Natural killer cell (primary cell): Measurements from ENCODE around the gene AKAP8. TPM values are rescaled to one million over a fixed set of nuclear protein-coding genes. Genes with fewer than 3 reads are reported as not detected.

Source experiments
- ATAC-seq, 3 donors: fragments of 150-1000 bp in 2 of 3; fragments of 200-7000 bp in 1 of 3; cut with Tn5 transposase; 1 replicate in 1 of 3; 2 replicates in 2 of 3; pipeline ENCODE4 v1.10.0; 2021; ENCODE audit warnings: mild to moderate bottlenecking in 2 of 3, moderate library complexity in 2 of 3
- DNase-seq, 2 donors: peaks; one replicate each; pipeline versions ENCODE4 v3.0.0 to v3.0.0-alpha.2; 2013 to 2021; ENCODE audit warnings: mixed read lengths in 1 of 2
- H3K27ac ChIP-seq: one replicate; pipeline ENCODE4 v1.5.1; 2013; ENCODE audit warnings: mild to moderate bottlenecking, low read length
- H3K27me3 ChIP-seq: one replicate; pipeline ENCODE4 v1.6.1; 2013; ENCODE audit warnings: low read length; ENCODE audit not compliant: control insufficient read depth, insufficient read depth
- H3K36me3 ChIP-seq: one replicate; pipeline ENCODE4 v1.6.1; 2013; ENCODE audit warnings: low read length; ENCODE audit not compliant: control insufficient read depth, insufficient read depth
- H3K4me1 ChIP-seq: one replicate; pipeline ENCODE4 v1.6.1; 2013; ENCODE audit warnings: low read length; ENCODE audit not compliant: control insufficient read depth, insufficient read depth
- H3K4me3 ChIP-seq: one replicate; pipeline ENCODE4 v1.5.1; 2013; ENCODE audit warnings: low read length
- H3K9me3 ChIP-seq: one replicate; pipeline ENCODE4 v1.6.1; 2013; ENCODE audit warnings: low read length; ENCODE audit not compliant: control insufficient read depth, insufficient read depth
- H3K27ac Mint-ChIP-seq, 2 donors: one replicate each; pipeline ENCODE4 v1.8.0; 2022; ENCODE audit warnings: mild to moderate bottlenecking in 2 of 2, mixed read lengths in 2 of 2, moderate library complexity in 1 of 2
- H3K27me3 Mint-ChIP-seq, 2 donors: one replicate each; pipeline ENCODE4 v1.8.0; 2022; ENCODE audit warnings: low read depth in 2 of 2, mixed read lengths in 2 of 2
- H3K36me3 Mint-ChIP-seq: one replicate; pipeline ENCODE4 v1.8.0; 2022; ENCODE audit warnings: mixed read lengths
- H3K4me1 Mint-ChIP-seq, 2 donors: one replicate each; pipeline ENCODE4 v1.8.0; 2022; ENCODE audit warnings: mixed read lengths in 2 of 2
- H3K4me3 Mint-ChIP-seq: one replicate; pipeline ENCODE4 v1.8.0; 2022; ENCODE audit warnings: mild to moderate bottlenecking, moderate library complexity, mixed read lengths
- H3K9me3 Mint-ChIP-seq, 2 donors: one replicate each; pipeline ENCODE4 v1.8.0; 2022; ENCODE audit warnings: mixed read lengths in 2 of 2
- CTCF ChIP-seq: fragments of 200-600 bp; IDR thresholded peaks from one replicate; pipeline ENCODE4 v1.8.0; 2022; ENCODE audit warnings: antibody characterized with exemption
- WGBS: methylation state at CpG from one replicate; pipeline ENCODE4 v1.1.7; 2013; ENCODE audit warnings: missing lambda C conversion rate; ENCODE audit not compliant: insufficient coverage; 5-methylcytosine and 5-hydroxymethylcytosine counted together
- intact Hi-C: fragments of 100-400 bp; cut with micrococcal nuclease; formaldehyde crosslinking; loops from one replicate; pipeline ENCODE4 v1.14.2; 2022
- total RNA-seq, 4 donors: library from RNA; stranded (reverse); fragments of 120-200 nt in 1 of 4; gene quantifications; one replicate each; pipeline versions ENCODE4 v1.2.3 to v1.2.4, GENCODE V29; 2013 to 2022

Gene AKAP8
- total RNA-seq, 3 donors from 2014 or later (not counting 1 experiment from before 2014, with no cell fraction given): 65.3 to 87.6 (median 76.9) TPM

GRCh38 chr19:15378534-15379082, 979 bp downstream of the AKAP8 start:
- ATAC-seq (peak in 1 of 3 donors; percentile 13), DNase-seq (peak; percentile 39 to 76)
- 0% methylated on average over 22 of the region's 22 CpGs for WGBS
- peak overlapping the region; percentile 98 for H3K4me3 Mint-ChIP-seq
- H3K36me3 Mint-ChIP-seq: no peaks in the 10 kb centered on the region
- H3K27ac Mint-ChIP-seq: peak overlapping the region; percentile 92 to 93
- Histone ChIP-seq H3K4me3 (peak overlapping the region; percentile 84), H3K27ac (peak overlapping the region; percentile 98), H3K27me3 (no peaks in the 10 kb centered on the region), H3K36me3 (peaks cover 7% of the 10 kb centered on the region), H3K9me3 (no peaks in the 10 kb centered on the region), H3K4me1 (peaks cover 34% of the 10 kb centered on the region)
- H3K27me3 Mint-ChIP-seq: no peaks in the 10 kb centered on the region
- peaks cover 25 to 40% of the 10 kb centered on the region in 2 donors for H3K4me1 Mint-ChIP-seq
- no peaks in the 10 kb centered on the region for H3K9me3 Mint-ChIP-seq
- TF ChIP-seq CTCF: no peak
- intact Hi-C loops: loop anchor here (1.0 to 5.0 kb wide), 3 partner anchors 41 to 86 kb away; no protein-coding TSS in a partner anchor

GRCh38 chr19:15374796-15375440, 4.7 kb downstream of the AKAP8 start:
- Mint-ChIP-seq H3K4me1 (peaks cover 20 to 33% of the 10 kb centered on the region in 2 donors), H3K4me3 (no peak overlapping the region), H3K36me3 (no peaks in the 10 kb centered on the region), H3K9me3 (no peaks in the 10 kb centered on the region), H3K27me3 (no peaks in the 10 kb centered on the region), H3K27ac (no peak overlapping the region)
- ATAC-seq (no peak), DNase-seq (no peak)
- Histone ChIP-seq H3K27me3 (no peaks in the 10 kb centered on the region), H3K4me1 (peaks cover 28% of the 10 kb centered on the region), H3K36me3 (peaks cover 43% of the 10 kb centered on the region), H3K4me3 (no peak overlapping the region), H3K9me3 (no peaks in the 10 kb centered on the region), H3K27ac (no peak overlapping the region)
- TF ChIP-seq CTCF: no peak
- intact Hi-C loops: loop anchor here (5.0 kb wide), 1 partner anchor 83 kb away; no protein-coding TSS in a partner anchor
- WGBS: 89% methylated on average over 24 of the region's 24 CpGs

- Mint-ChIP-seq H3K36me3 (no peaks in the 10 kb centered on the region), H3K27me3 (no peaks in the 10 kb centered on the region), H3K9me3 (no peaks in the 10 kb centered on the region), H3K27ac (no peak overlapping the region), H3K4me3 (no peak overlapping the region), H3K4me1 (peaks cover 20 to 33% of the 10 kb centered on the region in 2 donors)
- ATAC-seq (no peak), DNase-seq (no peak)
- intact Hi-C loops: no loop called here
- Histone ChIP-seq H3K4me1 (peaks cover 28% of the 10 kb centered on the region), H3K36me3 (peaks cover 50% of the 10 kb centered on the region), H3K27ac (no peak overlapping the region), H3K9me3 (no peaks in the 10 kb centered on the region), H3K4me3 (no peak overlapping the region), H3K27me3 (no peaks in the 10 kb centered on the region)
- WGBS: 91% methylated on average over 21 of the region's 21 CpGs
- no peak for TF ChIP-seq CTCF
Observed at GRCh38 chr19:15374105-15374651, 5.4 kb downstream of the AKAP8 start.
